ENCODE data around the gene PCYT1B.

DNA sequence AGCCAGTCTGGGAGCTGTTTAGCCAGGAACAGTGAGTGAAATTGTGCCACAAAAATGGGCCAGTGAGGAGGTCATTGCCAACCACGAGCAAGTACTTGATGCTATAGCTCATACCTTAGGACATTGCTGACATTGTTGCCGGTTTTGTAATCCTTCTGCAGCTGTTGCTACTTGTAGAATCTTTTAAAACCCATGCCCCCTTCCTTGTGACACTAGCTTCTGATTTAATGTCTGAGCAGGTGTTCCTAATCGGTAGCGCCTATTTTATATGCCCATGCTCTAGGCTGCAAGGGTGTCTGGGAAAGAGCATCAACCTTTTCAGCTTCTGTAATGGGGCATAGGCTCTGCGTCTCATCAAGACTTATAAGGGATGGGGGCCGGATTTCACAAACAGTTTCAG lies 49.1 kb upstream of the PCYT1B start:
- TF ChIP-seq CTCF (conservative IDR thresholded peaks at IDR 0.05) (no peak), EZH2 (IDR thresholded peaks at IDR 0.05; ENCODE audit: low read depth) (no peak)

Data from PC-9 (cell line).